ENCODE results near the gene UBXN4.

DNA sequence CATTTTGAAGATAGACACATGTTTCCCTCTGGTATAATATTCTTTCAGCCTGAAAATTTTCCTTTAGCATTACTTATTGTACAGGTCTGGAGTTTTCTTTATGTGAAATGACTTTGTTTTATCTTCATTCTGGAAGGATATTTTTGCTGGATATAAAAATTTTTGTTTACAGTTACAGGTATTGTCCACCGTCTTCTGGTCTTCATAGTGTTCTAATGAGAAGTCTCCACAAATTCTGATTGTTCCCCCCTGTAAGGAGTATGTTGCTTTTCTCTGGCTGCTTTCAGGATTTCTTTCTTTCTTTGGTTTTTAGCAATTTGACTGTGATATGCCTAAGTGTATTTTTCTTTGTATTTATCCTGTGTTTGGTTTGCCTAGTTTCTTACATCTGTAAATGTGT is 15.0 kb downstream of the UBXN4 start:
- TF ChIP-seq, protein P1, sequence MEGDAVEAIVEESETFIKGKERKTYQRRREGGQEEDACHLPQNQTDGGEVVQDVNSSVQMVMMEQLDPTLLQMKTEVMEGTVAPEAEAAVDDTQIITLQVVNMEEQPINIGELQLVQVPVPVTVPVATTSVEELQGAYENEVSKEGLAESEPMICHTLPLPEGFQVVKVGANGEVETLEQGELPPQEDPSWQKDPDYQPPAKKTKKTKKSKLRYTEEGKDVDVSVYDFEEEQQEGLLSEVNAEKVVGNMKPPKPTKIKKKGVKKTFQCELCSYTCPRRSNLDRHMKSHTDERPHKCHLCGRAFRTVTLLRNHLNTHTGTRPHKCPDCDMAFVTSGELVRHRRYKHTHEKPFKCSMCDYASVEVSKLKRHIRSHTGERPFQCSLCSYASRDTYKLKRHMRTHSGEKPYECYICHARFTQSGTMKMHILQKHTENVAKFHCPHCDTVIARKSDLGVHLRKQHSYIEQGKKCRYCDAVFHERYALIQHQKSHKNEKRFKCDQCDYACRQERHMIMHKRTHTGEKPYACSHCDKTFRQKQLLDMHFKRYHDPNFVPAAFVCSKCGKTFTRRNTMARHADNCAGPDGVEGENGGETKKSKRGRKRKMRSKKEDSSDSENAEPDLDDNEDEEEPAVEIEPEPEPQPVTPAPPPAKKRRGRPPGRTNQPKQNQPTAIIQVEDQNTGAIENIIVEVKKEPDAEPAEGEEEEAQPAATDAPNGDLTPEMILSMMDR (IDR thresholded peaks at IDR 0.05): no peak
- TF ChIP-seq EZH2 (IDR thresholded peaks at IDR 0.05; ENCODE audit: borderline replicate concordance, insufficient read depth, low read depth, low read length, poor library complexity, severe bottlenecking): no peak
